HepG2 (cell line): ENCODE data around the gene GRM4.

Experiments used
- EZH2 ChIP-seq: conservative IDR thresholded peaks from 2 replicates; pipeline ENCODE4 v1.6.1; 2012; ENCODE audit warnings: mild to moderate bottlenecking, low read depth, low read length, moderate library complexity
- MXD3 ChIP-seq: IDR thresholded peaks from 2 replicates; pipeline ENCODE4 v1.6.1; 2016; ENCODE audit warnings: mild to moderate bottlenecking, missing biosample characterization, missing genetic modification reagents
- ZUFSP ChIP-seq: sonication (generic); formaldehyde crosslinking; IDR thresholded peaks from 2 replicates; pipeline ENCODE4 v1.9.0; 2021; ENCODE audit warnings: missing genetic modification reagents, mild to moderate bottlenecking, borderline replicate concordance

- TF ChIP-seq MXD3 = no peak
- TF ChIP-seq EZH2 = no peak
- no peak for TF ChIP-seq ZUFSP (CRISPR knock-in tag)
These were observed 66.0 kb downstream of the GRM4 start for GRCh38 chr6:34079899-34080298.
